Neural cell (in vitro differentiated cells): ENCODE results near the gene LZTR1.

Experiments used
- CTCF ChIP-seq: fragments of 450-650 bp; IDR thresholded peaks from 2 replicates; pipeline ENCODE4 v1.5.1; 2014; ENCODE audit warnings: antibody characterized with exemption, mild to moderate bottlenecking, moderate library complexity; ENCODE audit not compliant: poor library complexity, severe bottlenecking
- EP300 ChIP-seq: fragments of 450-650 bp; conservative IDR thresholded peaks from 2 replicates; pipeline ENCODE4 v1.6.1; 2014; ENCODE audit warnings: antibody characterized with exemption, mild to moderate bottlenecking, moderate library complexity; ENCODE audit not compliant: poor library complexity, severe bottlenecking
- EZH2 ChIP-seq: fragments of 200-600, 300-800 bp; shearing (Covaris generic), sonication (generic); IDR thresholded peaks from 2 replicates; pipeline ENCODE4 v1.6.1; 2014; ENCODE audit warnings: antibody characterized with exemption, low read length, borderline replicate concordance, mild to moderate bottlenecking; ENCODE audit not compliant: insufficient read depth, poor library complexity, severe bottlenecking
- POLR2AphosphoS5 ChIP-seq: IDR thresholded peaks from 2 replicates; pipeline ENCODE4 v1.6.1; 2012
- RAD21 ChIP-seq: fragments of 450-650 bp; conservative IDR thresholded peaks from 2 replicates; pipeline ENCODE4 v1.6.1; 2014; ENCODE audit warnings: antibody characterized with exemption, mild to moderate bottlenecking, moderate library complexity
- REST ChIP-seq: IDR thresholded peaks from 2 replicates; pipeline ENCODE4 v1.6.1; 2012; ENCODE audit warnings: borderline replicate concordance
- SMC3 ChIP-seq: fragments of 450-650 bp; conservative IDR thresholded peaks from 2 replicates; pipeline ENCODE4 v1.6.1; 2014; ENCODE audit warnings: antibody characterized with exemption, mild to moderate bottlenecking, moderate library complexity; ENCODE audit not compliant: poor library complexity

DNA sequence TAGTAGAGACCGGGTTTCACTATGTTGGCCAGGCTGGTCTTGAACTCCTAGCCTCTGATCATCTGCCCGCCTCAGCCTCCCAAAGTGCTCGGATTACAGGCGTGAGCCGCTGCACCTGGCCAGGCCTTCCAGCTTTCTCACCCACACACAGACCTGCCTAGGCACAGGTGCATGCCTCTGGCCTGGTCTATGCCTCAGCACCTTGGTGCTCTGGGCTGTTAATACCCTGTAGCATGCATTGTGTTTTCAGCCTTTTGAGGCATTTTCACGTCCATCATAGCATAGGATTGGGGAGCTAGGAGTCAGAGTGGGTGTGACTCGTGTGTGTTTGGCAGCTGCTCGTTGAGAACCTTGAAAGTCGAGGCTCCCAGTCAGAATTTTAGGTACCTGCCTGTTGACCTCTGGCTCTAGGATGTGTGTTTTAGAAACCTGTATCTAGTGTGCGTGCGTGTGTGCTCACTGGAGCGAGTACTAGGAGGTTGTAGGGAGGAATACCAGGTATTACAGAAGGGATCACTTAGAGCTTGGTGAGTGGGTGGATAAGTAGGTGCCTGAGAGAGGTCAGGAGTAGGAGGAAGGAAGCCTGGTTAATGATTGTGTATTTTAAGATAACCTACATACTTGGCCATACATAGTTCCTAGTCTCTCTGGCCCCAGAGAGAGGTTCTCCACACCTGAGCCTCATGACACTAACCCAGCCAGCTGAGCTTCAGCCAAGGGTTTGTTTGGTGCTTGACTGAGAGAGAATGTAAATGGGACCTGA, 44.9 kb upstream of the LZTR1 start:
- no peak for TF ChIP-seq CTCF
- no peak for TF ChIP-seq REST
- TF ChIP-seq EP300 = no peak
- no peak for TF ChIP-seq POLR2AphosphoS5
- no peak for TF ChIP-seq EZH2
- TF ChIP-seq SMC3 = no peak
- TF ChIP-seq RAD21 = no peak
